IPS-20b (cell line): Measurements from ENCODE around the gene SLC35B4.

Experiments
- H3K27ac ChIP-seq: one replicate; pipeline ENCODE4 v1.5.1; 2013; ENCODE audit warnings: low read length
- H3K27me3 ChIP-seq: 2 replicates; pipeline ENCODE4 v1.6.1; 2013; ENCODE audit warnings: mild to moderate bottlenecking, low read length, inconsistent platforms; ENCODE audit not compliant: insufficient read depth
- H3K36me3 ChIP-seq: 2 replicates; pipeline ENCODE4 v1.6.1; 2013; ENCODE audit warnings: low read depth, mild to moderate bottlenecking, inconsistent platforms, low read length, moderate library complexity; ENCODE audit not compliant: insufficient read depth
- H3K4me1 ChIP-seq: 2 replicates; pipeline ENCODE4 v1.6.1; 2013; ENCODE audit warnings: mild to moderate bottlenecking, control low read depth, inconsistent platforms, low read length, moderate library complexity; ENCODE audit not compliant: insufficient read depth
- H3K4me3 ChIP-seq: 2 replicates; pipeline ENCODE4 v1.5.1; 2013; ENCODE audit warnings: mild to moderate bottlenecking, low read length, inconsistent platforms
- H3K9ac ChIP-seq: 2 replicates; pipeline ENCODE4 v1.6.1; 2013; ENCODE audit warnings: low read depth, mild to moderate bottlenecking, inconsistent platforms, low read length, moderate library complexity
- H3K9me3 ChIP-seq: 2 replicates; pipeline ENCODE4 v1.6.1; 2013; ENCODE audit warnings: mild to moderate bottlenecking, low read depth, low read length, inconsistent platforms; ENCODE audit not compliant: insufficient read depth

Gene SLC35B4

DNA sequence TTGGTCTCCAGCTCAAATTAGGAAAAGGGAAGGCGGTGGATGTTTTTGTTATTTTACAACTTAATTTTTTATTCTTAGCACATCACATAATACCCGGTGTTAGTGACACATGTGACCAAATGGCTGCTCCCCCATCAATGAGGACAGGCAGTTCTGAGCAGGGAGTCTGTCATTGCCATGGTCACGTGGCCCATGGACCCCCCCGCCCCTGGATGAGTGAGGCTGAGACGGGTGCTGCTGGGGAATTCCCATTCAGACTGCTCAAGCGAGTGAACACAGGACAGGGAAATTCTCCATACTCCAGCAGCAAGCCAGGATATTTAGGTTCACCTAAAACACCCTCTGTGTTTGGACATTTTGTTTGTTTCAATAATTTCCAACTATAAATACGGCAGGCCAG lies 34.7 kb upstream of the SLC35B4 start:
- Histone ChIP-seq H3K27ac (no peak overlapping the region), H3K9me3 (no peaks in the 10 kb centered on the region), H3K4me1 (no peaks in the 10 kb centered on the region), H3K27me3 (no peaks in the 10 kb centered on the region), H3K4me3 (no peak overlapping the region), H3K36me3 (no peaks in the 10 kb centered on the region), H3K9ac (no peak overlapping the region)

DNA sequence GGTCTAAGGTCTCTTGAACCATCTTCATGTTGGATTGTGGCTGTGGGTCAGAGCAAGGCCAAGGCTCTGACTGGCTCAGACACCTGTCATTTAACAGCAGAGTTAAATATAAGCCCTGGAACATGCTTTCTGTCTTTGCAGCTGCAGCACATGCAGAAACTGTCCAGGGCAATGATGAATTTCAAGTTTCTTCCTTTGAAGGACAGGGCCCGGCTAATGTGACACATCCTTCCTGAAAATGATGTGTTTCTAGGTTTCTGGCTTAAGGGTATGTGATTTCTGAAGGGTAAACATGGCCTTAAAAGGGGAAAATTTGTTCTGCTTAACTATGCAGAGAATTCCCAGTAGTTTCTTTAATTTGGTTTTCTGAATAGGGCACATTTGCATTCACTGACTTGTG lies 34.0 kb upstream of the SLC35B4 start:
- Histone ChIP-seq H3K4me1 (no peaks in the 10 kb centered on the region), H3K4me3 (no peak overlapping the region), H3K9ac (no peak overlapping the region), H3K36me3 (no peaks in the 10 kb centered on the region), H3K9me3 (no peaks in the 10 kb centered on the region), H3K27me3 (no peaks in the 10 kb centered on the region), H3K27ac (no peak overlapping the region)

DNA sequence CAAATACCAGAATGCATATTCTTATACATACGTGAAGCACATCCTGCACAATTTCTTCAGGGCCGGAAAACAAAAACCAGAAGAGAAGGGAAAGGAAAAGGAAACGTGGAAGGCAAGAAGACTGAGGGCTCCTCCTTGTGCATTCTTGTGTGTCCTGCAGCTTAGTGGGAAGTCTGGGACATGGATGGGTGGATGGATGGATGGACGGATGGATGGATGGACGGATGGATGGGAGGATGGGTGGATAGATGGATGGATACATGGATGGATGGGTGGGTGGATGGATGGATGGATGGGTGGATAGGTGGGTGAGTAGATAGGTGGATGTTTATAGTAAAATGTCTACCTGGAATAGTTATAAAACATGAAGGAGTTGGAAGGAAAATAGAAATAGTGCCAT lies 30.8 kb upstream of the SLC35B4 start:
- H3K27me3 ChIP-seq, result no peaks in the 10 kb centered on the region
- H3K9me3 ChIP-seq, result no peaks in the 10 kb centered on the region
- no peaks in the 10 kb centered on the region for H3K36me3 ChIP-seq
- H3K4me3 ChIP-seq, result no peak overlapping the region
- H3K9ac ChIP-seq, result no peak overlapping the region
- no peak overlapping the region for H3K27ac ChIP-seq
- no peaks in the 10 kb centered on the region for H3K4me1 ChIP-seq

DNA sequence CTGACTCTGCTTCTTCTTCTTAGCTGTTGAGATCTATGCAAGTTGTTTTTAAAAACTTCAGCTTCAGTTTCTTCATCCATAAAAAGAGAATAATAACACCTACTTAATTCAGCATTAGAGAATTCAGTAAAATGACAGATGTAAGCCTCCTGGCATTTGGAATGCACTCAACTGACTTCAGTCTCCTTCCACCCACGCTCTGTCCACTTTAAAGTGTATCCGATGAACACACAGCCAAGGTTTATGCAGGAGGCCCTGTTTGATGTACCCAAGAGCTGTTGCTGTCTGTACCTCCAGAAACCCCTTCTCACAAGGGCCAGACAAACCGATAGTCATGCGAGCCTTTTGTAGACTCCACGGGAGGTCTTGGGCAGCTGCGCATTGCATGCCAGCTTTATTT lies 27.1 kb upstream of the SLC35B4 start:
- no peak overlapping the region for H3K9ac ChIP-seq
- H3K36me3 ChIP-seq, result no peaks in the 10 kb centered on the region
- no peaks in the 10 kb centered on the region for H3K4me1 ChIP-seq
- no peak overlapping the region for H3K27ac ChIP-seq
- no peak overlapping the region for H3K4me3 ChIP-seq
- no peaks in the 10 kb centered on the region for H3K9me3 ChIP-seq
- H3K27me3 ChIP-seq, result no peaks in the 10 kb centered on the region

DNA sequence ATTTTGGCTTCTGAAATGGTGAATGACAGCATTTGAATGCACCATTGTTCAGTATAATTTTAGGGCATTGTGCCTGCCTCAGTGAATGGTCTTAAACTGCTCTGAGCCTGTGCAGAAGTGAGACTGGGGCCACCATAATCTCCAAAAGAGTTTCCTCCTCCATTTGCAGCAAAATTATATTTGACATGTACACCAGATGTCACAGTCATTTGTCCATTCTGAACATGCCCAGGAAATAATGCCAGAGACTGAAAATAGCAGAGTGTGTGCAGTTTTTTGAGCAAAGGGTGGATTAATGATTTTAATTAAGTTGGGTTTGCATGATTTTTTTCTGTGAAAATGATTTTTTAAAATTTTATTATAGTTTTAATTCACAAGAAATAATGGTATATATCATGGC lies 26.4 kb upstream of the SLC35B4 start:
- Histone ChIP-seq H3K36me3 (no peaks in the 10 kb centered on the region), H3K9me3 (no peaks in the 10 kb centered on the region), H3K4me3 (no peak overlapping the region), H3K9ac (no peak overlapping the region), H3K4me1 (no peaks in the 10 kb centered on the region), H3K27ac (no peak overlapping the region), H3K27me3 (no peaks in the 10 kb centered on the region)

DNA sequence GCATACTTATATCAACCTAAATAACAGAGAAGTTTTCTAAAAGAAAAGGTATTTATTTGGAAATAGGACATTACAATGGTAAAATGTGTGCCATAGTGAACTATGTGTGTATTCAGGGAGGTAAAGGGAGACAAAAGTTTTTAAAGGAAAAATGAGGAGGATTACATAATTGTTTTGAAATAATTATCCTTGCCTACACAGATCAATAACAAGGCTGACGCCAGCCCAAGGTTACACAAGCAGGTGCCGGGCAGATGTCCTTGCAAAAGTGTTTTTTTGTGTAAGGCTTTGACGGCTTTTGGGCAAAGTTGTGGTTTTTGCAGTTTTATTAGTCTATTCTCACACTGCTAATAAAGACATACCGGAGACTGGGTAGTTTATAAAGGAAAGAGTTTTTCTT lies 22.7 kb upstream of the SLC35B4 start:
- Histone ChIP-seq H3K4me1 (no peaks in the 10 kb centered on the region), H3K27me3 (no peaks in the 10 kb centered on the region), H3K27ac (no peak overlapping the region), H3K4me3 (no peak overlapping the region), H3K36me3 (no peaks in the 10 kb centered on the region), H3K9ac (no peak overlapping the region), H3K9me3 (no peaks in the 10 kb centered on the region)

DNA sequence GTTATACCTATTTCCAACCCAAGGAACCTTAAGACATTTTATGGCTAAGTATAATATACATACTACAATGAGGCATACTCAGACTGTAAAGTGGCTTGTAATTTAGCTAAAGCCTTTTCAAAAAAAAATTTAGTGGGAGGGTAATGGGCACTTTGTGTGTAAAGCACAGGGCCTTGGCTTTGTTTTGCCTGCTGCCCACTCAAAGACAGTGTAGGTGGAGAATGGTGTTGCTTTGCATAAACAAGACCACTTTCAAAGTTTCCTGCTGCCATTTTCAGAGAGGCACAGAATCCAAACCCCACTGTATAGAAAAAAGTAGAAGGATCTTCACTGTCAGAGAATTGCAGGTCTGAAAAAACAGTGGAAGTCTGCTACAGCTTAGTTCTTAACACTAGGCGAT lies 21.2 kb upstream of the SLC35B4 start:
- H3K36me3 ChIP-seq, result no peaks in the 10 kb centered on the region
- H3K4me3 ChIP-seq, result no peak overlapping the region
- H3K9me3 ChIP-seq, result no peaks in the 10 kb centered on the region
- no peak overlapping the region for H3K27ac ChIP-seq
- no peaks in the 10 kb centered on the region for H3K4me1 ChIP-seq
- H3K27me3 ChIP-seq, result no peaks in the 10 kb centered on the region
- H3K9ac ChIP-seq, result no peak overlapping the region

DNA sequence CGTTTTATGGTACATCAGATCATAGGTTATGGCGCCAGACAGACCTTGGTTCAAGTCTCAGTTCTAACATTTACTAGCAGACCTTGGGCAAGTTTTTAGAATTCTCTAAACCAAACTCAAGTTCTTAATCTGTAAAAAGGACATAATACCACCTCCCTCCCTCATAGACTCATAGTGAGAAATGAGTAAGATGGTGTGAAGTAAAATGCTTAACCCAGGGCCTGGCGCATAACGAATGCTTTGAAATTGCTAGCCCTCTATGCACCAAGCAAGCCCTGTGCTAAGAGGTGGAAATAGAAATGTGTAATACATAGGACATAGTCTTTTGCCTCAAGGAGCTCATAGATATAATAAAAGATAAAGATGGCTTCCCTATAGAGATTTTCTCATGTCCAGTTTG lies 17.7 kb upstream of the SLC35B4 start:
- Histone ChIP-seq H3K9ac (no peak overlapping the region), H3K27ac (no peak overlapping the region), H3K4me1 (no peaks in the 10 kb centered on the region), H3K9me3 (no peaks in the 10 kb centered on the region), H3K4me3 (no peak overlapping the region), H3K27me3 (no peaks in the 10 kb centered on the region), H3K36me3 (no peaks in the 10 kb centered on the region)

DNA sequence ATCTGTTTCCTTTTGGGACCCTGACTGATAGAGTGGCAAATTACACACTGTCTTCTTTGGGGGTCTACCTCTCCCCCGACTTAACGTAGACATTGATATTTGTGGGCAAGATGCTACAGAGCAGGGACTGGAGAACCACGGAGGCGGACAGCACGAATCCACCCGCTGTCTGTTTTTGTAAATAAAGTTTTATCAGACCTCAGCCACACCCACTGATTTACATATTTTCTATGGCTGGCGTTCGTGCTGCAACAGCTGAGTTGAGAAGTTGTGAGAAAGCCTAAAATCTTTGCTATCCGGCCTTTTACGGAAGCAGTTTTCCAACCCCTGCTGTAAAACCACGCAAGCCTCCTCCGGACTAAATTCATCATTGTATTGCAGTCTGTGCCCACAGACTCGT lies 17.2 kb upstream of the SLC35B4 start:
- no peaks in the 10 kb centered on the region for H3K36me3 ChIP-seq
- no peak overlapping the region for H3K9ac ChIP-seq
- H3K27ac ChIP-seq, result no peak overlapping the region
- H3K4me3 ChIP-seq, result no peak overlapping the region
- no peaks in the 10 kb centered on the region for H3K27me3 ChIP-seq
- no peaks in the 10 kb centered on the region for H3K4me1 ChIP-seq
- no peaks in the 10 kb centered on the region for H3K9me3 ChIP-seq

DNA sequence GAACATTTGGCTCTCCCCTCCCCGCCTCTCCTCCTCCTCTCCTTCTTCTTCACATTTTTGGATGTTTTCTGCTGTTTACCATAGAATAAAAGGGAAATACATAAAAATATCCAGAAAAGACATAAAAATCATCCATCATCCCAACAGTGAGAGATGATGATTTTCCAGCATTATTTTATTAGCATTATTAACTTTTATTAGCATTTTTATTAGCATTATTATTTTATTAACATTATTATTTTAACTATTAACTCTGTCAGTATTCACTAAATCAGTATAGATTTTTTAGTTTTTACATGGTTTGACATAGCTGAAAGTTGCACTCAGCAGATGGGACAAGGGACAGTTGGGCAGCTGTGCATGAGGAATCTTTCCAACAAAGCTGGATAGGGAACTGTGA lies 16.2 kb upstream of the SLC35B4 start:
- H3K4me3 ChIP-seq, result no peak overlapping the region
- no peaks in the 10 kb centered on the region for H3K36me3 ChIP-seq
- H3K9me3 ChIP-seq, result no peaks in the 10 kb centered on the region
- H3K27me3 ChIP-seq, result no peaks in the 10 kb centered on the region
- no peak overlapping the region for H3K9ac ChIP-seq
- H3K27ac ChIP-seq, result no peak overlapping the region
- no peaks in the 10 kb centered on the region for H3K4me1 ChIP-seq

DNA sequence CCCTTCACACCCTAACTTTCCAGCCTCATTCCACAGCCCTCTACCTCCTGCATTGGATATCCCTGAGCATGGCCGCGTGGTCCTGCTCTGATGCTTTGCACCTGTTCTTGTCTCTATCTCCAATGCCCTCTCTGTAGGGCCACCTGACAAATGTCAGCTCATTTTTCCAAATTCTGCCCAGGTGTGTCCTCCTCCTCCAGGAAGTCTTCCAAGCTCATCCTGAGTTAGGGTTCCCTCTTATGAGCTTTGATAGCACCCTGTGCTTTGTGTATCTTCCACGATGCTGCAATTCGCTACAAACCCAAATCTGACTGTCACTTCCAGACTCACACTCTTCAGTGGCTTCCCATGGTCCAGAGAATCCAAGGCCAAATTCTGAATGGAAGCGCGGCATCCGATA lies 14.7 kb upstream of the SLC35B4 start:
- Histone ChIP-seq H3K4me3 (no peak overlapping the region), H3K9ac (no peak overlapping the region), H3K27ac (no peak overlapping the region), H3K9me3 (no peaks in the 10 kb centered on the region), H3K36me3 (no peaks in the 10 kb centered on the region), H3K4me1 (no peaks in the 10 kb centered on the region), H3K27me3 (no peaks in the 10 kb centered on the region)

DNA sequence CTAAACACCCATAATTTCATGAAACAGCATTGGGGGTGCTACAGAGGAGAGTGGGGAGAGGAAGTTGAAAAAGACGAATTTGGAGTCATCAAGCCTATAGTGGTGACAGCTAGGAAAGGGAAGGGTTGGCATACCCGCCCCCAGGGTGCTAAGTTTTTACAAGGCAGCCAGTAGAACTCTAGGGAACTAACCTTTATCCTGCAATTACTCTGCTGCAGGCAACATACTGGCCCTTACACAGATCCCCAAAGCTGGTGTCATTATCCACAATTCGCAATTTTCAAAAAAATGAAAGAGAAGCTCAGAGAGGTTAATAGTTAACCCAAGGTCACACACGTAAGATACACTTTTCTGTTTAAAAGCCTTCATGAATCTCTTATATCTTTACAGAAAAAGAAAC lies 14.2 kb upstream of the SLC35B4 start:
- Histone ChIP-seq H3K9me3 (no peaks in the 10 kb centered on the region), H3K4me1 (no peaks in the 10 kb centered on the region), H3K27ac (no peak overlapping the region), H3K27me3 (no peaks in the 10 kb centered on the region), H3K4me3 (no peak overlapping the region), H3K9ac (no peak overlapping the region), H3K36me3 (no peaks in the 10 kb centered on the region)
